ENCODE measurements around the gene SLC25A51.

Gene SLC25A51

DNA sequence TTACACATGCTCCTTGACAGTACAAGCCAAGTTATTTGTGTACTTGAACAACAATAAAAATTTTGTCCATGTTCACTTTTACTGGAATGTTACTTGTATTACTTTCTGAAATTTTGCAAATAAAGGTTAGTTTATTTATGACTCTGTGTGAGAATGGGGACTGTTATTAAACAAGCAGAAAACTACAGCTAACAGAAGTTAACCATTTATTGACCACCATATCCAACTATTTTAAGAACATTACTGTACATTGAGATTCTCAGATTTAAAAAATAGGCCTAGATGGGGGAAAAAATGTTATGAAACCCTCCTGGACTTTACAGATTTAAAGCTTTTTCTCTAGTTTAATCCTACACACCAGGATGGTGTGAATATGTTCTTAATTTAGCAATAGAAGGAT lies 1.8 kb downstream of the SLC25A51 start:
- no peak for ATAC-seq
- TF ChIP-seq, protein P1, sequence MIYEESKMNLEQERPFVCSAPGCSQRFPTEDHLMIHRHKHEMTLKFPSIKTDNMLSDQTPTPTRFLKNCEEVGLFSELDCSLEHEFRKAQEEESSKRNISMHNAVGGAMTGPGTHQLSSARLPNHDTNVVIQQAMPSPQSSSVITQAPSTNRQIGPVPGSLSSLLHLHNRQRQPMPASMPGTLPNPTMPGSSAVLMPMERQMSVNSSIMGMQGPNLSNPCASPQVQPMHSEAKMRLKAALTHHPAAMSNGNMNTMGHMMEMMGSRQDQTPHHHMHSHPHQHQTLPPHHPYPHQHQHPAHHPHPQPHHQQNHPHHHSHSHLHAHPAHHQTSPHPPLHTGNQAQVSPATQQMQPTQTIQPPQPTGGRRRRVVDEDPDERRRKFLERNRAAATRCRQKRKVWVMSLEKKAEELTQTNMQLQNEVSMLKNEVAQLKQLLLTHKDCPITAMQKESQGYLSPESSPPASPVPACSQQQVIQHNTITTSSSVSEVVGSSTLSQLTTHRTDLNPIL (CRISPR knock-in tag; IDR thresholded peaks at IDR 0.05; ENCODE audit: low read depth): no peak
- TF ChIP-seq, protein P2, sequence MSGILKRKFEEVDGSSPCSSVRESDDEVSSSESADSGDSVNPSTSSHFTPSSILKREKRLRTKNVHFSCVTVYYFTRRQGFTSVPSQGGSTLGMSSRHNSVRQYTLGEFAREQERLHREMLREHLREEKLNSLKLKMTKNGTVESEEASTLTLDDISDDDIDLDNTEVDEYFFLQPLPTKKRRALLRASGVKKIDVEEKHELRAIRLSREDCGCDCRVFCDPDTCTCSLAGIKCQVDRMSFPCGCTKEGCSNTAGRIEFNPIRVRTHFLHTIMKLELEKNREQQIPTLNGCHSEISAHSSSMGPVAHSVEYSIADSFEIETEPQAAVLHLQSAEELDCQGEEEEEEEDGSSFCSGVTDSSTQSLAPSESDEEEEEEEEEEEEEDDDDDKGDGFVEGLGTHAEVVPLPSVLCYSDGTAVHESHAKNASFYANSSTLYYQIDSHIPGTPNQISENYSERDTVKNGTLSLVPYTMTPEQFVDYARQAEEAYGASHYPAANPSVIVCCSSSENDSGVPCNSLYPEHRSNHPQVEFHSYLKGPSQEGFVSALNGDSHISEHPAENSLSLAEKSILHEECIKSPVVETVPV (CRISPR knock-in tag; IDR thresholded peaks at IDR 0.05): no peak
- no peak for TF ChIP-seq RARB (CRISPR knock-in tag; IDR thresholded peaks at IDR 0.05)
- TF ChIP-seq, protein P3, sequence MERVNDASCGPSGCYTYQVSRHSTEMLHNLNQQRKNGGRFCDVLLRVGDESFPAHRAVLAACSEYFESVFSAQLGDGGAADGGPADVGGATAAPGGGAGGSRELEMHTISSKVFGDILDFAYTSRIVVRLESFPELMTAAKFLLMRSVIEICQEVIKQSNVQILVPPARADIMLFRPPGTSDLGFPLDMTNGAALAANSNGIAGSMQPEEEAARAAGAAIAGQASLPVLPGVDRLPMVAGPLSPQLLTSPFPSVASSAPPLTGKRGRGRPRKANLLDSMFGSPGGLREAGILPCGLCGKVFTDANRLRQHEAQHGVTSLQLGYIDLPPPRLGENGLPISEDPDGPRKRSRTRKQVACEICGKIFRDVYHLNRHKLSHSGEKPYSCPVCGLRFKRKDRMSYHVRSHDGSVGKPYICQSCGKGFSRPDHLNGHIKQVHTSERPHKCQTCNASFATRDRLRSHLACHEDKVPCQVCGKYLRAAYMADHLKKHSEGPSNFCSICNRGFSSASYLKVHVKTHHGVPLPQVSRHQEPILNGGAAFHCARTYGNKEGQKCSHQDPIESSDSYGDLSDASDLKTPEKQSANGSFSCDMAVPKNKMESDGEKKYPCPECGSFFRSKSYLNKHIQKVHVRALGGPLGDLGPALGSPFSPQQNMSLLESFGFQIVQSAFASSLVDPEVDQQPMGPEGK (CRISPR knock-in tag; IDR thresholded peaks at IDR 0.05; ENCODE audit: borderline replicate concordance): no peak
- no peak for TF ChIP-seq ZC3H10 (CRISPR knock-in tag; IDR thresholded peaks at IDR 0.05)
- TF ChIP-seq, protein P4, sequence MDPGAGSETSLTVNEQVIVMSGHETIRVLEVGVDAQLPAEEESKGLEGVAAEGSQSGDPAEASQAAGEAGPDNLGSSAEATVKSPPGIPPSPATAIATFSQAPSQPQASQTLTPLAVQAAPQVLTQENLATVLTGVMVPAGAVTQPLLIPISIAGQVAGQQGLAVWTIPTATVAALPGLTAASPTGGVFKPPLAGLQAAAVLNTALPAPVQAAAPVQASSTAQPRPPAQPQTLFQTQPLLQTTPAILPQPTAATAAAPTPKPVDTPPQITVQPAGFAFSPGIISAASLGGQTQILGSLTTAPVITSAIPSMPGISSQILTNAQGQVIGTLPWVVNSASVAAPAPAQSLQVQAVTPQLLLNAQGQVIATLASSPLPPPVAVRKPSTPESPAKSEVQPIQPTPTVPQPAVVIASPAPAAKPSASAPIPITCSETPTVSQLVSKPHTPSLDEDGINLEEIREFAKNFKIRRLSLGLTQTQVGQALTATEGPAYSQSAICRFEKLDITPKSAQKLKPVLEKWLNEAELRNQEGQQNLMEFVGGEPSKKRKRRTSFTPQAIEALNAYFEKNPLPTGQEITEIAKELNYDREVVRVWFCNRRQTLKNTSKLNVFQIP (CRISPR knock-in tag; IDR thresholded peaks at IDR 0.05; ENCODE audit: borderline replicate concordance, low read depth): no peak
- TF ChIP-seq OSR1 (CRISPR knock-in tag; IDR thresholded peaks at IDR 0.05): no peak
- no peak for TF ChIP-seq ESRRG (CRISPR knock-in tag; IDR thresholded peaks at IDR 0.05)
- no peak for TF ChIP-seq SNAI2 (CRISPR knock-in tag; IDR thresholded peaks at IDR 0.05)
- TF ChIP-seq CSDC2 (CRISPR knock-in tag; IDR thresholded peaks at IDR 0.05): no peak
- no peak for TF ChIP-seq TOX (CRISPR knock-in tag; IDR thresholded peaks at IDR 0.05; ENCODE audit: borderline replicate concordance)
- TF ChIP-seq ISL1 (CRISPR knock-in tag; IDR thresholded peaks at IDR 0.05): no peak
- TF ChIP-seq ZNF565 (CRISPR knock-in tag; conservative IDR thresholded peaks at IDR 0.05; ENCODE audit: low read depth): no peak
- no peak for TF ChIP-seq ZFP30 (CRISPR knock-in tag; IDR thresholded peaks at IDR 0.05)

DNA sequence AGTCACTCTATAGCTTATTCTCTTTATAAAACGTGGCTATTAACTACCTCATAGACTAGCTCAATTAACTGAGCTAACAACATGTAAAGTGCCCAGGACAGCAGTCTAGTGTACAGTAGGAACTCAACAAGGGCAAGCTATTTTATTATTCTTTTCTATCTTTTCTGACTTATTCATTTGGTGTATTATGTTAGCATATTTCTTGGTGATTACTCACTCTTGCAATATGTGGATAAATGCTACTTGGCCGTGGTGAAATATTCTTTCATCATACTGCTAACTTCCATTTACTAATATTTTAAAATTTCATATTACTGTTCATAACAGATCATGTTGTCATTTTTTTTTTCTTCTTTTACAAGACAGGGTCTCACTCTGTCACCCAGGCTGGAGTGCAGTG lies 4.9 kb downstream of the SLC25A51 start:
- no peak for TF ChIP-seq ZNF70 (CRISPR knock-in tag; IDR thresholded peaks at IDR 0.05)
- no peak for TF ChIP-seq CSDC2 (CRISPR knock-in tag; IDR thresholded peaks at IDR 0.05)
- no peak for TF ChIP-seq ISL1 (CRISPR knock-in tag; IDR thresholded peaks at IDR 0.05)
- TF ChIP-seq ARNTL (CRISPR knock-in tag; IDR thresholded peaks at IDR 0.05; ENCODE audit: borderline replicate concordance, low read depth): no peak
- TF ChIP-seq TOX (CRISPR knock-in tag; IDR thresholded peaks at IDR 0.05; ENCODE audit: borderline replicate concordance): no peak
- TF ChIP-seq ZNF8 (CRISPR knock-in tag; IDR thresholded peaks at IDR 0.05): no peak
- TF ChIP-seq GLIS3 (CRISPR knock-in tag; IDR thresholded peaks at IDR 0.05): no peak
- ATAC-seq: no peak

DNA sequence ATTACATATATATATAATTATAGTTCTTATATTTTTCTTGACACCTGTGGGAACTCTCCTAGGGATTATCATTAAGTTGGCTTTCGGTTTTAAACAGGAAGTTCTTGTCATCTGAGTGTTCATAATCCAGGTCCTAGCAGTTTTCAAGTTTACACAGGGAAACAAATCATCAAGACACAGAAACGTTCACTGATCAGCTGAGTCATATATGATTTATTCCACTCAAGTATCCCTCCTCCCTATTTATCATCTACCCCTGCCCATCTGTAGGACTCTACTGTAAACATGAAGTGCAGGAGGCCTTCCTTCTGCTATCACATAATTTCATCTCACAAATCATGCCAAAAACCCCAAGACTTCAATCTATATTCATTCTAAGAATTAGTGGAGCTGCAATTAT lies 6.3 kb downstream of the SLC25A51 start:
- TF ChIP-seq OSR1 (CRISPR knock-in tag; IDR thresholded peaks at IDR 0.05) (no peak), ZFP3 (CRISPR knock-in tag; IDR thresholded peaks at IDR 0.05) (no peak), CSDC2 (CRISPR knock-in tag; IDR thresholded peaks at IDR 0.05) (no peak), RARB (CRISPR knock-in tag; IDR thresholded peaks at IDR 0.05) (no peak), ESRRG (CRISPR knock-in tag; IDR thresholded peaks at IDR 0.05) (no peak), TCF4 (CRISPR knock-in tag; IDR thresholded peaks at IDR 0.05; ENCODE audit: borderline replicate concordance) (no peak), ARNTL (CRISPR knock-in tag; IDR thresholded peaks at IDR 0.05; ENCODE audit: borderline replicate concordance, low read depth) (no peak), PPARA (CRISPR knock-in tag; IDR thresholded peaks at IDR 0.05; ENCODE audit: borderline replicate concordance) (no peak)
- TF ChIP-seq, protein P1 (CRISPR knock-in tag; IDR thresholded peaks at IDR 0.05; ENCODE audit: low read depth): no peak
- TF ChIP-seq, protein P4 (CRISPR knock-in tag; IDR thresholded peaks at IDR 0.05; ENCODE audit: borderline replicate concordance, low read depth): no peak
- TF ChIP-seq, protein P2 (CRISPR knock-in tag; IDR thresholded peaks at IDR 0.05): no peak
- TF ChIP-seq, protein P5, sequence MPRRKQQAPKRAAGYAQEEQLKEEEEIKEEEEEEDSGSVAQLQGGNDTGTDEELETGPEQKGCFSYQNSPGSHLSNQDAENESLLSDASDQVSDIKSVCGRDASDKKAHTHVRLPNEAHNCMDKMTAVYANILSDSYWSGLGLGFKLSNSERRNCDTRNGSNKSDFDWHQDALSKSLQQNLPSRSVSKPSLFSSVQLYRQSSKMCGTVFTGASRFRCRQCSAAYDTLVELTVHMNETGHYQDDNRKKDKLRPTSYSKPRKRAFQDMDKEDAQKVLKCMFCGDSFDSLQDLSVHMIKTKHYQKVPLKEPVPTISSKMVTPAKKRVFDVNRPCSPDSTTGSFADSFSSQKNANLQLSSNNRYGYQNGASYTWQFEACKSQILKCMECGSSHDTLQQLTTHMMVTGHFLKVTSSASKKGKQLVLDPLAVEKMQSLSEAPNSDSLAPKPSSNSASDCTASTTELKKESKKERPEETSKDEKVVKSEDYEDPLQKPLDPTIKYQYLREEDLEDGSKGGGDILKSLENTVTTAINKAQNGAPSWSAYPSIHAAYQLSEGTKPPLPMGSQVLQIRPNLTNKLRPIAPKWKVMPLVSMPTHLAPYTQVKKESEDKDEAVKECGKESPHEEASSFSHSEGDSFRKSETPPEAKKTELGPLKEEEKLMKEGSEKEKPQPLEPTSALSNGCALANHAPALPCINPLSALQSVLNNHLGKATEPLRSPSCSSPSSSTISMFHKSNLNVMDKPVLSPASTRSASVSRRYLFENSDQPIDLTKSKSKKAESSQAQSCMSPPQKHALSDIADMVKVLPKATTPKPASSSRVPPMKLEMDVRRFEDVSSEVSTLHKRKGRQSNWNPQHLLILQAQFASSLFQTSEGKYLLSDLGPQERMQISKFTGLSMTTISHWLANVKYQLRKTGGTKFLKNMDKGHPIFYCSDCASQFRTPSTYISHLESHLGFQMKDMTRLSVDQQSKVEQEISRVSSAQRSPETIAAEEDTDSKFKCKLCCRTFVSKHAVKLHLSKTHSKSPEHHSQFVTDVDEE (CRISPR knock-in tag; IDR thresholded peaks at IDR 0.05): no peak
- no peak for ATAC-seq

Data from SK-N-SH treated with all-trans-retinoic acid at 6 μM for 48 hours (cell line).